Vagina (tissue), 2 donors: Measurements from ENCODE around the gene MED13L.

Experiments used
- CTCF ChIP-seq, 3 experiments: fragments of 450-650 bp in 2 of 3; fragments of 200-600 bp in 1 of 3; sonication (generic) in 1 of 3; IDR thresholded peaks; one replicate each; pipeline ENCODE4 v1.5.1; 2017 to 2019; ENCODE audit warnings: antibody characterized with exemption in 3 of 3, mild to moderate bottlenecking in 2 of 3, moderate library complexity in 2 of 3
- POLR2A ChIP-seq, 2 donors: fragments of 450-650 bp; IDR thresholded peaks; one replicate each; pipeline ENCODE4 v1.6.1; 2017; ENCODE audit warnings: antibody characterized with exemption in 2 of 2, mild to moderate bottlenecking in 2 of 2, moderate library complexity in 2 of 2
- POLR2AphosphoS5 ChIP-seq, 2 donors: sonication (generic); formaldehyde crosslinking; IDR thresholded peaks; one replicate each; pipeline ENCODE4 v1.9.0; 2017; ENCODE audit warnings: antibody characterized with exemption in 2 of 2, mild to moderate bottlenecking in 2 of 2, low read depth in 1 of 2; ENCODE audit not compliant: insufficient read depth in 1 of 2

GRCh38 chr12:116055895-116056607, 221.4 kb downstream of the MED13L start:
- no peak for TF ChIP-seq POLR2AphosphoS5 (IDR thresholded peaks at IDR 0.05; ENCODE audit: insufficient read depth in 1 of 2, low read depth in 1 of 2)
- no peak for TF ChIP-seq CTCF (IDR thresholded peaks at IDR 0.05)
- TF ChIP-seq POLR2A (IDR thresholded peaks at IDR 0.05) = no peak
